IPS-11a (cell line): ENCODE data around the gene ZNF148.
"Not testable (repeated sequence)": the region's sequence is repeated elsewhere in the genome, so short reads cannot be mapped to it uniquely, and the experiment has no call there.

Experiments used
- H3K4me3 ChIP-seq: one replicate; pipeline ENCODE4 v1.5.1; 2013; ENCODE audit warnings: low read depth, low read length, control low read depth

ZNF148 gene

GRCh38 chr3:125378762-125379161 is 3.6 kb upstream of the ZNF148 start:
- no peak overlapping the region for H3K4me3 ChIP-seq

- H3K4me3 ChIP-seq = peak overlapping the region; percentile 82
Observed at GRCh38 chr3:125375950-125376679, 990 bp upstream of the ZNF148 start.

GRCh38 chr3:125374501-125374995 is 577 bp downstream of the ZNF148 start:
- peak overlapping the region; percentile 77 for H3K4me3 ChIP-seq

GRCh38 chr3:125367403-125368230 is 7.5 kb downstream of the ZNF148 start:
- no peak overlapping the region for H3K4me3 ChIP-seq

- H3K4me3 ChIP-seq = no peak overlapping the region
Observed at GRCh38 chr3:125366132-125366531, 9.0 kb downstream of the ZNF148 start.

- H3K4me3 ChIP-seq = no peak overlapping the region
Observed at GRCh38 chr3:125359700-125360099, 15.4 kb downstream of the ZNF148 start.

- H3K4me3 ChIP-seq = no peak overlapping the region
Observed at GRCh38 chr3:125358923-125359322, 16.2 kb downstream of the ZNF148 start.

- H3K4me3 ChIP-seq = peak overlapping the region; percentile 69
Observed at GRCh38 chr3:125357837-125358236, 17.3 kb downstream of the ZNF148 start.

GRCh38 chr3:125357032-125357658 is 18.0 kb downstream of the ZNF148 start:
- H3K4me3 ChIP-seq = peak overlapping the region; percentile 69

GRCh38 chr3:125356140-125357026 is 18.7 kb downstream of the ZNF148 start:
- H3K4me3 ChIP-seq = peak overlapping the region; percentile 69

GRCh38 chr3:125353659-125354058 is 21.5 kb downstream of the ZNF148 start:
- H3K4me3 ChIP-seq = no peak overlapping the region

GRCh38 chr3:125353128-125353527 is 22.0 kb downstream of the ZNF148 start:
- no peak overlapping the region for H3K4me3 ChIP-seq

- no peak overlapping the region for H3K4me3 ChIP-seq
Observed at GRCh38 chr3:125351814-125352456, 23.2 kb downstream of the ZNF148 start.

GRCh38 chr3:125351152-125351551 is 24.0 kb downstream of the ZNF148 start:
- no peak overlapping the region for H3K4me3 ChIP-seq

- H3K4me3 ChIP-seq = no peak overlapping the region
Observed at GRCh38 chr3:125350597-125350996, 24.5 kb downstream of the ZNF148 start.

- H3K4me3 ChIP-seq = no peak overlapping the region
Observed at GRCh38 chr3:125349556-125350165, 25.5 kb downstream of the ZNF148 start.

GRCh38 chr3:125349055-125349454 is 26.1 kb downstream of the ZNF148 start:
- H3K4me3 ChIP-seq = no peak overlapping the region

- H3K4me3 ChIP-seq = not testable (repeated sequence)
Observed at GRCh38 chr3:125343367-125343766, 31.8 kb downstream of the ZNF148 start.

- no peak overlapping the region for H3K4me3 ChIP-seq
Observed at GRCh38 chr3:125340121-125340520, 35.0 kb downstream of the ZNF148 start.

- no peak overlapping the region for H3K4me3 ChIP-seq
Observed at GRCh38 chr3:125337506-125337905, 37.6 kb downstream of the ZNF148 start.
